ENCODE data around the gene PPP6R2. TPM values are rescaled to one million over a fixed set of nuclear protein-coding genes. Genes with fewer than 3 reads are reported as not detected.

PPP6R2 gene
- total RNA-seq, 6 experiments from 2014 or later: 41.9 to 47.0 (median 43.6) TPM

DNA sequence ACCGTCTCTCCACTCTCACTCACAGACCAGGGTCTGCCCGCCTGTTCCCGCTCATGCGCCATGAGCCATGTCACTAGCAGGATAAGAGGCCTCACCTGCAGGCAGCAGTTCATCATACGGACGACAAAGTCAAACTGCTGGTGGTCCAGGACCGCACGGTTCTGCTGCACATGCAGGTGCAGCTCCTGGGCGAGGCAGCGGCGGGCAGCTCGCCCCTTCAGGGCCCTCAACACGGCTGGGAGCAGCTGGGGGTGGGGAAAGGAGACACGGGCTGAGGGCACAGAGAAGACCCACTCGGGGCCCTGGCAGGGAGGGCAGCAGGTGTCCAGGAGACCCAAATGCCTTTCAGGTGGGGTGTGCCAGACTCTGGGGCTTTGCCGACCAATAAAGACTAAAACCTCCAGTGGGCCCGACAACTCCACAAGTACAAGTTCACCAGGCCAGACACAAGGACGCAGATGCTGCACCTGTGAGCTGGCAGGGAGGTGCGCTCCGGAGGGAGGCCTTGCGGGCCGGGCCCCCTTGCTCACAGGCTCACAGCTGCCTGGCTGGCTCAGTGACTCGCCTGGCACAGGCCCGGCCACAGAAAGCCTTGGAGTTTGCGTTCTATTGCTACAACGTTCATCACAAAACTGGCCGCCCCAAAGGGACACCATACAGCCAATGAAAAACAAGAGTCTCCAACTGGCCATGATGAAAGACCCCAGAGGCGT, 120.2 kb downstream of the PPP6R2 start:
- Mint-ChIP-seq H3K9me3 (no peaks in the 10 kb centered on the region), H3K27ac (no peak overlapping the region), H3K36me3 (ENCODE audit: low read depth) (peaks cover 8% of the 10 kb centered on the region; the same call in 1 of the 2 replicates), H3K27me3 (ENCODE audit: insufficient read depth) (no peaks in the 10 kb centered on the region), H3K4me3 (no peak overlapping the region), H3K4me1 (ENCODE audit: low read depth) (no peaks in the 10 kb centered on the region)
- TF ChIP-seq, protein P1, sequence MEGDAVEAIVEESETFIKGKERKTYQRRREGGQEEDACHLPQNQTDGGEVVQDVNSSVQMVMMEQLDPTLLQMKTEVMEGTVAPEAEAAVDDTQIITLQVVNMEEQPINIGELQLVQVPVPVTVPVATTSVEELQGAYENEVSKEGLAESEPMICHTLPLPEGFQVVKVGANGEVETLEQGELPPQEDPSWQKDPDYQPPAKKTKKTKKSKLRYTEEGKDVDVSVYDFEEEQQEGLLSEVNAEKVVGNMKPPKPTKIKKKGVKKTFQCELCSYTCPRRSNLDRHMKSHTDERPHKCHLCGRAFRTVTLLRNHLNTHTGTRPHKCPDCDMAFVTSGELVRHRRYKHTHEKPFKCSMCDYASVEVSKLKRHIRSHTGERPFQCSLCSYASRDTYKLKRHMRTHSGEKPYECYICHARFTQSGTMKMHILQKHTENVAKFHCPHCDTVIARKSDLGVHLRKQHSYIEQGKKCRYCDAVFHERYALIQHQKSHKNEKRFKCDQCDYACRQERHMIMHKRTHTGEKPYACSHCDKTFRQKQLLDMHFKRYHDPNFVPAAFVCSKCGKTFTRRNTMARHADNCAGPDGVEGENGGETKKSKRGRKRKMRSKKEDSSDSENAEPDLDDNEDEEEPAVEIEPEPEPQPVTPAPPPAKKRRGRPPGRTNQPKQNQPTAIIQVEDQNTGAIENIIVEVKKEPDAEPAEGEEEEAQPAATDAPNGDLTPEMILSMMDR (IDR thresholded peaks at IDR 0.05): no peak
- no peak for DNase-seq

DNA sequence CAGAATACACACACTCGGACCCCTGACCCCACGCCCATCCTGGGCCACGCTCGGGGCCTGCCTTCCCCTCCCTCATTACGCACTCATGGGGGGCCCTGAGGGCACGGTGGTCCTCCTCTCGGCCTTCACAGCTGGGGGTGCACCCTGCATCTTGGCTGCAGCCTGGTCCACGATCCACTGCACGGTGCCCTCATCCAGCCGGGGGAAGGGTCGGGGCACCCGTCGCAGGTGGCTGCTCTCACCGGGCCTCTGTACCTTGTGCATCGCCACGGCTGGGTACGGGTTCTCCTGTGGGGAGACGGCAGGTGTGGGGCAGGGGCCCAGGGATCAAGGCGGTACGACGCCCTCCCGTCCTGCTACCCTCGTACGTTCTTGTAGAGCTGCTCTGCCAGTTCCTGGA, 121.3 kb downstream of the PPP6R2 start:
- H3K4me3 Mint-ChIP-seq: no peak overlapping the region
- no peaks in the 10 kb centered on the region for H3K9me3 Mint-ChIP-seq
- TF ChIP-seq, protein P1 (IDR thresholded peaks at IDR 0.05): no peak

DNA sequence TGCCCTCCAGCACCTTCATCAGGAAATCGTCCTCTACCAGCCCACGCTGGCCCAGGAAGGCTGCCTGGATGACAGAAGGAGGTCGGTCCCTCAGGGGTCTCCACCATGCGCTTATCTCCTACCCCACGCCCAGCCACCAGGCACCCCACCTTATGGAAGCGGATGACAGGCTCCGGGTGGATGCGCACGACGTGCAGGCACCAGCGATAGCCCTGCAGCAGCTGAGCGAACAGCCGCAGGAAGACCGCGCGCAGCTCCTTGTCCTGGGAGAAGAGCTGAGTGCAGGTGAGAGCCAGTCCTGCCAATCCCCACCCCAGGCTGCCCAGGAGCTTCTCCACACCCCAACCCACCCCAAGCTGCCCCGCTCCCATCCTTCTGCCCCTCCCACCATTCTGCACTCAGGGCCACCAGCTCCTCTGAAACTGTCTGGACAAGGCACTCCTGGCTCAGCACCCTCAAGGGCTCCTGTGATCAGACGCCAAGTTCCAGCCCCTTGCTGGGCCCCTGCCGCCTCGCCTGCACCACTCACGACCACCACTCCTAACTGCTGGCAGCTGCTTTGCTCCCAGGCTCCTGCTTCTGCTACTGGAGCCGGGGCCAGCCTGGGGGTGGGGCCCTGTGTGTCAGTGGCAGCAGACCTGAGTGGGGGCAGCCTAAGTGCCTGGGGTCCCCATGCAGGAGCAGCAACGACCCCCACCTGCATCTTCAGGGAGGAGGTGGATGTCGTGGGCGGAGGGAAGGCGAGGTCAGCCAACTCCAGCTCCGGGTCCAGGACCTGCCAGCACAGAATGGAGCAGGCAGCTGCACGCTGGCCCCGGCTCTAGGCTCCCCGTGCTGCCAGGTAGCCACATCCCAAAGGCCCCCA, 122.2 kb downstream of the PPP6R2 start:
- no peak for DNase-seq
- Mint-ChIP-seq H3K27ac (no peak overlapping the region), H3K27me3 (ENCODE audit: insufficient read depth) (no peaks in the 10 kb centered on the region), H3K9me3 (no peaks in the 10 kb centered on the region), H3K4me3 (no peak overlapping the region), H3K36me3 (ENCODE audit: low read depth) (peaks cover 8% of the 10 kb centered on the region; the same call in 1 of the 2 replicates), H3K4me1 (ENCODE audit: low read depth) (peaks cover 3% of the 10 kb centered on the region)
- TF ChIP-seq, protein P1 (IDR thresholded peaks at IDR 0.05): no peak

More for the DNA sequence above, 121.3 kb downstream of the PPP6R2 start:
- no peaks in the 10 kb centered on the region for H3K27me3 Mint-ChIP-seq (ENCODE audit: insufficient read depth)
- no peak overlapping the region for H3K27ac Mint-ChIP-seq
- DNase-seq: no peak
- no peaks in the 10 kb centered on the region for H3K4me1 Mint-ChIP-seq (ENCODE audit: low read depth)
- peaks cover 8% of the 10 kb centered on the region; the same call in 1 of the 2 replicates for H3K36me3 Mint-ChIP-seq (ENCODE audit: low read depth)

DNA sequence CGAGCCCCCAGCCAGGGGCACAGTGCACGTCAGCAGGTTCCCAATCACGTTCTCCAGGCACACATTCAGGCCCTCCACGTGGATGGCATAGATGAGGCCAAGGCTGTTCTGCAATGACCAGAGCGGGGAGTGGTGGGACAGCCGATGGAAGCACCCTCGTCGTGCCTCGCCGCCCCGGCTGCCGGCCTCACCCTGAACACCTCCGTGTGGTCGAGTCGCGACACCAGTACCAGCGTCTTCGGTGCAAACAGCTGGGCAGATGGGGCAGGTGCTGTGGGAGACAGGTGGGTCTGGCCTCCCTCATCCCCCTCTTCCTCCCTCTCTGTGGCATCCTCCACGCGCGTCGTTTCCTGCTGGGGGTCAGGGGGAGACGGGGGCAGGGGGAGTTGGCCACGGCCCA, 124.2 kb downstream of the PPP6R2 start:
- Mint-ChIP-seq H3K36me3 (ENCODE audit: low read depth) (peaks cover 8% of the 10 kb centered on the region; the same call in 1 of the 2 replicates), H3K27me3 (ENCODE audit: insufficient read depth) (peaks cover 2% of the 10 kb centered on the region; the same call in 1 of the 2 replicates), H3K4me1 (ENCODE audit: low read depth) (peaks cover 11% of the 10 kb centered on the region), H3K27ac (no peak overlapping the region), H3K4me3 (no peak overlapping the region), H3K9me3 (no peaks in the 10 kb centered on the region)
- DNase-seq: no peak
- TF ChIP-seq, protein P1 (IDR thresholded peaks at IDR 0.05): no peak

DNA sequence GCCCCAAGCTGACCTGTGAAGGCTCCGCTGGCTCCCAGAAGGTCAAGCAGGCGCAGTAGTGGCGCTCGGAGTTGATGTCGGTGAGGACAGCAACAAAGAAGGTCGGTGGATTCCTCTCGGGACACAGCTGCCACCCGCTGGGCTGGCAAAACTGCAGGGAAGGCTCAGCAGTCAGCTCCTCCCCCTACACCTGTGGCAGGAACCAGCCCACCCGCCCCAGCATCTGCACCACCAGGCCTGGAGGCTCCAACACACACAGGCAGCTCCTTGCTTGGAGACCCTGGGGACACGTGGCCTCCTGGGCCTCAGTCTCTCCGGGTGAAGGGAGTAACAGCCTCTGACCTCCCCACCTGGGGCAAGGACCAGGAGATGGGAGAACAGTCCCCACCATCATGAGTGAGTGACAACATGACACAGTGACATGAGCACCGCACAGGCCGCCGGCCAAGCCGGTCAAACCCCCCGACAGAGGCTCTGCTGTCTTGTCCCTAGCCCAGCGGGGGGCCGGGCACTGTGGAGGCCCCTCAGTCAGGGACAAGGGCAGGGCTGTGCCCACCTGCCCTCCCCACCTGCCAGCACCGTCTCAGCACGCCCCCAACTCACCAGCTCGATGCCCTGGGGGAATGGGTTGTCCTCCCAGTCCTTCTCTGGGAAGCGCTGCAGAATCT, 124.8 kb downstream of the PPP6R2 start:
- Mint-ChIP-seq H3K27ac (no peak overlapping the region), H3K36me3 (ENCODE audit: low read depth) (peaks cover 8% of the 10 kb centered on the region; the same call in 1 of the 2 replicates), H3K27me3 (ENCODE audit: insufficient read depth) (peaks cover 3% of the 10 kb centered on the region), H3K4me3 (no peak overlapping the region), H3K4me1 (ENCODE audit: low read depth) (peaks cover 14% of the 10 kb centered on the region), H3K9me3 (no peaks in the 10 kb centered on the region)
- TF ChIP-seq, protein P1 (IDR thresholded peaks at IDR 0.05): no peak
- no peak for DNase-seq
